Mesenchymal stem cell (in vitro differentiated cells and primary cell): Measurements from ENCODE around the gene LENG9. TPM values are rescaled to one million over a fixed set of nuclear protein-coding genes. Genes with fewer than 3 reads are reported as not detected.

Experiments used
- DNase-seq: peaks from one replicate; pipeline ENCODE4 v3.0.0-alpha.2; 2013
- H2AFZ ChIP-seq: one replicate; pipeline ENCODE4 v1.6.1; 2013; ENCODE audit warnings: low read depth, mild to moderate bottlenecking, control low read depth, inconsistent platforms, low read length, moderate library complexity
- H2AK5ac ChIP-seq: 2 replicates; pipeline ENCODE4 v1.6.1; 2013; ENCODE audit warnings: low read length, moderate library complexity, mild to moderate bottlenecking, inconsistent platforms; ENCODE audit not compliant: severe bottlenecking
- H2BK120ac ChIP-seq: one replicate; pipeline ENCODE4 v1.6.1; 2013; ENCODE audit warnings: low read depth, mild to moderate bottlenecking, inconsistent platforms, low read length, moderate library complexity
- H2BK12ac ChIP-seq, 2 experiments: one replicate each; pipeline ENCODE4 v1.6.1; 2013; ENCODE audit warnings: inconsistent platforms in 2 of 2, low read length in 2 of 2, mild to moderate bottlenecking in 2 of 2, moderate library complexity in 2 of 2, control low read depth in 1 of 2
- H2BK15ac ChIP-seq: one replicate; pipeline ENCODE4 v1.6.1; 2013; ENCODE audit warnings: mild to moderate bottlenecking, low read depth, inconsistent platforms; ENCODE audit not compliant: poor library complexity, severe bottlenecking
- H2BK5ac ChIP-seq: 2 replicates; pipeline ENCODE4 v1.6.1; 2013; ENCODE audit warnings: low read depth, mild to moderate bottlenecking, low read length, control low read depth, inconsistent platforms; ENCODE audit not compliant: poor library complexity, severe bottlenecking
- H3K14ac ChIP-seq, 2 experiments: one replicate each; pipeline ENCODE4 v1.6.1; 2013; ENCODE audit warnings: inconsistent platforms in 2 of 2, low read length in 2 of 2, control low read depth in 1 of 2, mild to moderate bottlenecking in 1 of 2, moderate library complexity in 1 of 2
- H3K18ac ChIP-seq, 2 experiments: one replicate each; pipeline ENCODE4 v1.6.1; 2013; ENCODE audit warnings: inconsistent platforms in 2 of 2, low read length in 2 of 2, control low read depth in 1 of 2, low read depth in 1 of 2, mild to moderate bottlenecking in 1 of 2
- H3K23ac ChIP-seq, 2 experiments: one replicate each; pipeline ENCODE4 v1.6.1; 2013; ENCODE audit warnings: inconsistent platforms in 2 of 2, low read length in 2 of 2, mild to moderate bottlenecking in 2 of 2, moderate library complexity in 2 of 2, control low read depth in 1 of 2
- H3K27ac ChIP-seq: 2 replicates; pipeline ENCODE4 v1.5.1; 2013; ENCODE audit warnings: mild to moderate bottlenecking, moderate library complexity, low read length, control low read depth, inconsistent platforms; ENCODE audit not compliant: poor library complexity, severe bottlenecking
- H3K27me3 ChIP-seq, 2 experiments: 2 replicates each; pipeline versions ENCODE4 v1.6.1 to v1.7.0; 2013; ENCODE audit warnings: low read length in 2 of 2, mild to moderate bottlenecking in 2 of 2, moderate library complexity in 2 of 2, control low read depth in 1 of 2, inconsistent platforms in 1 of 2; ENCODE audit not compliant: control insufficient read depth in 1 of 2, insufficient read depth in 1 of 2
- H3K36me3 ChIP-seq, 2 experiments: 2 replicates each; pipeline versions ENCODE4 v1.6.1 to v1.7.0; 2013; ENCODE audit warnings: low read length in 2 of 2, control low read depth in 1 of 2, inconsistent platforms in 1 of 2, low read depth in 1 of 2, mild to moderate bottlenecking in 1 of 2; ENCODE audit not compliant: insufficient read depth in 2 of 2, control insufficient read depth in 1 of 2
- H3K4ac ChIP-seq, 2 experiments: one replicate each; pipeline ENCODE4 v1.6.1; 2013; ENCODE audit warnings: inconsistent platforms in 2 of 2, low read length in 2 of 2, mild to moderate bottlenecking in 2 of 2, moderate library complexity in 2 of 2, control low read depth in 1 of 2, low read depth in 1 of 2
- H3K4me1 ChIP-seq: 2 replicates; pipeline ENCODE4 v1.6.1; 2013; ENCODE audit warnings: low read depth, low read length, control low read depth; ENCODE audit not compliant: control insufficient read depth, insufficient read depth
- H3K4me2 ChIP-seq: 2 replicates; pipeline ENCODE4 v1.6.1; 2013; ENCODE audit warnings: low read length, mild to moderate bottlenecking, inconsistent platforms; ENCODE audit not compliant: poor library complexity, severe bottlenecking
- H3K4me3 ChIP-seq, 2 experiments: 2 replicates each; pipeline versions ENCODE4 v1.5.1 to v1.7.0; 2013; ENCODE audit warnings: low read length in 2 of 2, mild to moderate bottlenecking in 2 of 2, control low read depth in 1 of 2, low read depth in 1 of 2; ENCODE audit not compliant: insufficient read depth in 1 of 2
- H3K79me1 ChIP-seq: replicated peaks from 2 replicates; pipeline ENCODE4 v1.6.1; 2013; ENCODE audit warnings: mild to moderate bottlenecking, control low read depth, low read length, inconsistent platforms; ENCODE audit not compliant: poor library complexity, severe bottlenecking
- H3K9ac ChIP-seq: 2 replicates; pipeline ENCODE4 v1.7.0; 2013; ENCODE audit warnings: mild to moderate bottlenecking, low read length, moderate library complexity
- H3K9me3 ChIP-seq: 2 replicates; pipeline ENCODE4 v1.7.0; 2013; ENCODE audit warnings: mild to moderate bottlenecking, low read length; ENCODE audit not compliant: control insufficient read depth
- H4K8ac ChIP-seq: one replicate; pipeline ENCODE4 v1.6.1; 2013; ENCODE audit warnings: inconsistent platforms, mild to moderate bottlenecking, low read length, moderate library complexity
- H4K91ac ChIP-seq: one replicate; pipeline ENCODE4 v1.6.1; 2013; ENCODE audit warnings: mild to moderate bottlenecking, low read length, inconsistent platforms
- WGBS: methylation state at CpG from one replicate; pipeline ENCODE4 v1.1.7; 2013; ENCODE audit warnings: mixed read lengths; 5-methylcytosine and 5-hydroxymethylcytosine counted together
- small RNA-seq: library from polyadenylated mRNA; stranded (forward); fragments of <200 nt; extraction: miRNeasy Mini kit (QIAGEN cat#:217004); gene quantifications from one replicate; pipeline ENCODE3, GENCODE V24; 2013; ENCODE audit warnings: low read depth

Gene LENG9

DNA sequence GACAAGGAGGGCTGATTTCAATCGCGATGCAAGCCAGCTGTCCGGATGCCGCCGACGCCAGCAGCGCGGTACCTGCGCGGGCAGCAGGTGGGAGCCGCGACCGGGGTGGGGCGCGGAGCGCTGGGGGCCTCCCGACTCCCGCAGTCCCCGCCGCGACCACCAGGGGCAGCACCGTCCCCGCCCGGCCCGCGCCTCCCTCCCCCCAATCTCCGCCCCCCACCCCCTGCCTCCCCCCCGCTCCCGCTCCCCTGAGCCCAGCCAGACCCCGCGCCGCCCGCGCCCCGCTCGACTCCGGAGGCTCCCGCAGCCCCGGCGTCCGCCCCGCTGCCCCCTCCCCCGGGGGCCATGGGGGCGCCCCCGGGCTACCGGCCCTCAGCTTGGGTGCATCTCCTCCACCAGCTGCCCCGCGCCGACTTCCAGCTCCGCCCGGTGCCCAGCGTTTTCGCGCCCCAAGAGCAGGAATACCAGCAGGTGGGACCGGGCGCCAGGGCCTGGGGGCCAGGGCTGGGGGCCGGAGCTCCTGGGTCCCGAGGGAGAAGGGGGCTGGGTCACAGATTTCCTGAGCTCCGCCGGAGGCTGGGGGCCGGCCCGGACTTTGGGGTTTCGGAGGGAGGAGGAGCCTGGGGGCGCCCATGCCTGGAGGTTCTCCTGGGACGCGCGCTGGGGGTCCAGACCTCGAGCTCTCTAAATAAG lies 48.2 kb downstream of the LENG9 start, which contains the start of gene TTYH1:
Gene TTYH1, plus strand, starts transcription at position 257 of the 693 bp plus-strand sequence. Its CDS starts 89 bp downstream, at position 346.
- H3K4me3 ChIP-seq, result no peak within 1 kb of the TSS
- H2BK5ac ChIP-seq, result no peak within 1 kb of the TSS
- H3K4me1 ChIP-seq, result peaks cover 8% of the 10 kb centered on the region
- H4K8ac ChIP-seq, result no peak within 1 kb of the TSS
- no peaks in the 10 kb centered on the region for H3K9me3 ChIP-seq
- DNase-seq, result no peak
- H3K18ac ChIP-seq, result no peak within 1 kb of the TSS
- H2BK120ac ChIP-seq, result no peak within 1 kb of the TSS
- H3K23ac ChIP-seq, result no peak within 1 kb of the TSS
- H2AFZ ChIP-seq, result no peak within 1 kb of the TSS
- H4K91ac ChIP-seq, result no peak within 1 kb of the TSS
- H3K4me2 ChIP-seq, result no peak within 1 kb of the TSS
- no peak within 1 kb of the TSS for H3K4ac ChIP-seq
- no peak within 1 kb of the TSS for H3K14ac ChIP-seq
- H3K36me3 ChIP-seq, result peaks cover 0 to 6% of the 10 kb centered on the region in 2 experiments
- H3K79me1 ChIP-seq, result no peaks in the 10 kb centered on the region
- H3K27me3 ChIP-seq, result peaks cover 53 to 59% of the 10 kb centered on the region in 2 experiments
- 12% methylated on average over 38 of the region's 68 CpGs for WGBS
- no peak within 1 kb of the TSS for H3K27ac ChIP-seq
- H2BK12ac ChIP-seq, result no peak within 1 kb of the TSS
- no peak within 1 kb of the TSS for H3K9ac ChIP-seq
- H2AK5ac ChIP-seq, result no peak within 1 kb of the TSS
- no peak within 1 kb of the TSS for H2BK15ac ChIP-seq

GRCh38 chr19:54414156-54414555 lies 49.4 kb downstream of the LENG9 start:
- Histone ChIP-seq H4K8ac (no peak overlapping the region), H3K79me1 (no peaks in the 10 kb centered on the region), H2AK5ac (no peak overlapping the region), H3K14ac (no peak overlapping the region), H3K18ac (no peak overlapping the region), H3K36me3 (peaks cover 0 to 6% of the 10 kb centered on the region in 2 experiments), H3K23ac (no peak overlapping the region), H2AFZ (no peak overlapping the region), H2BK15ac (no peak overlapping the region), H3K27ac (no peak overlapping the region), H4K91ac (no peak overlapping the region), H3K4ac (no peak overlapping the region), H3K4me2 (no peak overlapping the region), H2BK5ac (no peak overlapping the region), H3K4me1 (peaks cover 4% of the 10 kb centered on the region), H2BK120ac (no peak overlapping the region), H3K4me3 (no peak overlapping the region), H2BK12ac (no peak overlapping the region), H3K27me3 (peaks cover 41 to 47% of the 10 kb centered on the region in 2 experiments), H3K9ac (no peak overlapping the region), H3K9me3 (no peaks in the 10 kb centered on the region)
- WGBS, result 85% methylated on average over 4 of the region's 4 CpGs
- DNase-seq, result no peak

DNA sequence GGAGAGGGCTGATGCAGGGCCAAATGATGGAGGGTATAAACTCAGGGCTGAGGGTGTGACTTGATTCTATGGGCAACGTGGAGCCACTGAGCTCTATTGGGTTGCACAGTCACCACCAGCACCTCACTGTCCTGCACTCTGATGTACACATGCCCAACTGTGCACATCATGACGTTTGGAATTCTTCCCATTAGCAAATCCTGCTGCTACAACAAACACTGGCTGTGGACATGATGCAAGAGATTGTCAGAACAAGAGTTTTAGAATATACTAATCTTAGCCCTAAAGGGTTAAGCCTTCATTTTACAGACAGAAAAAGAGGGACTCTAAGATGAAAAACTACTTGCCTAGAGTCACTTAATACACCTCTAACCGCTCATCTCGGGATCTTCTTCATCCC lies 50.7 kb downstream of the LENG9 start:
- Histone ChIP-seq H2AK5ac (no peak overlapping the region), H3K4me2 (no peak overlapping the region), H3K4ac (no peak overlapping the region), H3K36me3 (peaks cover 0 to 6% of the 10 kb centered on the region in 2 experiments), H3K23ac (no peak overlapping the region), H2BK120ac (no peak overlapping the region), H2BK5ac (no peak overlapping the region), H4K91ac (no peak overlapping the region), H3K14ac (no peak overlapping the region), H3K27ac (no peak overlapping the region), H3K79me1 (no peaks in the 10 kb centered on the region), H2BK12ac (no peak overlapping the region), H3K9ac (no peak overlapping the region), H3K9me3 (peaks cover 2% of the 10 kb centered on the region), H4K8ac (no peak overlapping the region), H2BK15ac (no peak overlapping the region), H3K18ac (no peak overlapping the region), H3K4me1 (peaks cover 4% of the 10 kb centered on the region), H3K4me3 (no peak overlapping the region), H3K27me3 (peaks cover 31 to 34% of the 10 kb centered on the region in 2 experiments), H2AFZ (no peak overlapping the region)
- 74% methylated on average over 3 of the region's 4 CpGs for WGBS
- DNase-seq, result no peak

Small RNA genes within 50 kb of the gene (small RNA-seq; reads per million reads assigned to genes)
- not detected for gene AC245884.3
